ENCODE data around the gene KL. TPM values are rescaled to one million over a fixed set of nuclear protein-coding genes. Genes with fewer than 3 reads are reported as not detected.

The KL gene
- total and polyA plus RNA-seq, 10 of the 15 experiments (the other 5 are each of a cell fraction or from before 2014, with no cell fraction given) = 0.08 to 2.1 (median 1.4) TPM

- intact Hi-C loops (cut with micrococcal nuclease; ENCODE audit: unreplicated experiment) = no loop called here
- WGBS (ENCODE audit: insufficient coverage, insufficient replicate concordance, low lambda C conversion rate, missing lambda C conversion rate) = 50% methylated on average over 2 of the region's 2 CpGs
- no peak for FAIRE-seq
Observed at GRCh38 chr13:33028620-33029019, 12.4 kb downstream of the KL start.

More at GRCh38 chr13:33028620-33029019, 12.4 kb downstream of the KL start:
- no peaks in the 10 kb centered on the region for H4K20me1 ChIP-seq (ENCODE audit: control insufficient read depth, insufficient read depth)
- ATAC-seq = no peak
- POLR2A ChIA-PET = no interaction called here
- BruUV-seq (replicated peaks) = no TSS peak
- H3K79me2 ChIP-seq (ENCODE audit: control insufficient read depth, insufficient read depth, low read length) = no peaks in the 10 kb centered on the region
- no peak overlapping the region for H3K4me3 ChIP-seq
- RAD21 ChIA-PET (ENCODE audit: unreplicated experiment) = interaction anchor here (1.0 kb wide), 1 partner anchor 20 kb away, joined by 3 read pairs; no protein-coding TSS in a partner anchor
- H2AFZ ChIP-seq (ENCODE audit: control insufficient read depth, low read depth, low read length) = no peak overlapping the region
- no peaks in the 10 kb centered on the region for H3K36me3 ChIP-seq (ENCODE audit: control insufficient read depth in 2 of 2, insufficient read depth in 2 of 2, low read length in 1 of 2)
- H3K9ac ChIP-seq (ENCODE audit: control insufficient read depth, insufficient read depth, low read length) = no peak overlapping the region
- H3K4me1 ChIP-seq (ENCODE audit: control insufficient read depth, insufficient read depth, low read length) = no peaks in the 10 kb centered on the region
- CTCF ChIA-PET = no interaction called here
- H3K27me3 ChIP-seq (replicated peaks in 1 of 2; ENCODE audit: control insufficient read depth in 2 of 2, insufficient read depth in 2 of 2, low read length in 1 of 2) = no peaks in the 10 kb centered on the region
- in situ Hi-C loops (cut with MboI) = no loop called here
- no peak for TF ChIP-seq PML (IDR thresholded peaks at IDR 0.05; ENCODE audit: low read length)
- no peak for TF ChIP-seq ETV6 (conservative IDR thresholded peaks at IDR 0.05 in 1 of 2, IDR thresholded peaks at IDR 0.05 in 1 of 2; ENCODE audit: borderline replicate concordance in 1 of 2, low read depth in 1 of 2)
- no peak for TF ChIP-seq NFYA (IDR thresholded peaks at IDR 0.05; ENCODE audit: borderline replicate concordance, low read depth, low read length)
- no peak for TF ChIP-seq REST (IDR thresholded peaks at IDR 0.05; ENCODE audit: low read depth, low read length)
- TF ChIP-seq SREBF1 (IDR thresholded peaks at IDR 0.05; ENCODE audit: low read length) = no peak
- TF ChIP-seq MEF2B (IDR thresholded peaks at IDR 0.05; ENCODE audit: partially characterized antibody, poor library complexity, severe bottlenecking) = no peak
- no peak for TF ChIP-seq CREB1 (IDR thresholded peaks at IDR 0.05; ENCODE audit: low read depth)
- no peaks in the 10 kb centered on the region for H3K9me3 ChIP-seq (replicated peaks; ENCODE audit: control insufficient read depth, insufficient read depth, low read length)
- no peak overlapping the region for H3K4me2 ChIP-seq (ENCODE audit: control insufficient read depth, insufficient read depth)
- SMC1A ChIA-PET (ENCODE audit: uncharacterized antibody, unreplicated experiment) = interaction anchor here (1.0 kb wide), 1 partner anchor 82 kb away, joined by 3 read pairs; no protein-coding TSS in a partner anchor
- no peak for DNase-seq (ENCODE audit: low read depth, low spot score)
- H3K27ac ChIP-seq (ENCODE audit: control insufficient read depth, insufficient read depth) = no peak overlapping the region

Measured in GM12878 (cell line).